NCI-H524 (cell line): ENCODE results near the gene MSH6.

Source experiments
- DNase-seq, 2 experiments: peaks; one replicate each; lab custom pipeline; 2025; lab: John Stamatoyannopoulos, UW

MSH6 gene

GRCh38 chr2:47783486-47784351 lies 774 bp downstream of the MSH6 start:
- peak; percentile 42 to 75 for DNase-seq

GRCh38 chr2:47784352-47784851 lies 1.5 kb downstream of the MSH6 start:
- DNase-seq, result no peak

GRCh38 chr2:47785986-47786385 lies 3.0 kb downstream of the MSH6 start:
- peak in 1 of 2 experiments; percentile 16 for DNase-seq

- no peak for DNase-seq
Measured at GRCh38 chr2:47796090-47796697, 13.2 kb downstream of the MSH6 start.

GRCh38 chr2:47798631-47799030 lies 15.7 kb downstream of the MSH6 start:
- no peak for DNase-seq

- DNase-seq, result no peak
Measured at GRCh38 chr2:47799031-47799609, 16.2 kb downstream of the MSH6 start.

GRCh38 chr2:47801118-47801517 lies 18.2 kb downstream of the MSH6 start:
- DNase-seq, result no peak

GRCh38 chr2:47803363-47803762 lies 20.4 kb downstream of the MSH6 start:
- DNase-seq, result no peak

GRCh38 chr2:47803770-47804169 lies 20.8 kb downstream of the MSH6 start:
- DNase-seq, result no peak

- DNase-seq, result no peak
Measured at GRCh38 chr2:47805850-47806249, 22.9 kb downstream of the MSH6 start.

- no peak for DNase-seq
Measured at GRCh38 chr2:47808614-47809013, 25.7 kb downstream of the MSH6 start.

GRCh38 chr2:47809903-47810302 lies 27.0 kb downstream of the MSH6 start:
- no peak for DNase-seq

- DNase-seq, result no peak
Measured at GRCh38 chr2:47810850-47811249, 27.9 kb downstream of the MSH6 start.

GRCh38 chr2:47811668-47812067 lies 28.7 kb downstream of the MSH6 start:
- peak; percentile 16 to 41 for DNase-seq

GRCh38 chr2:47815764-47816163 lies 32.8 kb downstream of the MSH6 start:
- no peak for DNase-seq

GRCh38 chr2:47818777-47819176 lies 35.8 kb downstream of the MSH6 start:
- DNase-seq, result no peak

- DNase-seq, result no peak
Measured at GRCh38 chr2:47819834-47820233, 36.9 kb downstream of the MSH6 start.

- no peak for DNase-seq
Measured at GRCh38 chr2:47822518-47822917, 39.6 kb downstream of the MSH6 start.

- no peak for DNase-seq
Measured at GRCh38 chr2:47833516-47833968, 50.6 kb downstream of the MSH6 start.

- DNase-seq, result no peak
Measured at GRCh38 chr2:47838249-47838648, 55.3 kb downstream of the MSH6 start.

GRCh38 chr2:47838686-47839085 lies 55.7 kb downstream of the MSH6 start:
- peak; percentile 5 to 57 for DNase-seq

- DNase-seq, result no peak
Measured at GRCh38 chr2:47842846-47843245, 59.9 kb downstream of the MSH6 start.

GRCh38 chr2:47843407-47843806 lies 60.5 kb downstream of the MSH6 start:
- DNase-seq, result no peak
